Neutrophil (primary cell): ENCODE measurements around the gene DECR2.
"Not testable (repeated sequence)": the region's sequence is repeated elsewhere in the genome, so short reads cannot be mapped to it uniquely, and the experiment has no call there.

Source experiments
- H3K27ac ChIP-seq: fragments of 200-600 bp; sonication (generic); 2 replicates; pipeline ENCODE4 v1.5.1; 2016; ENCODE audit warnings: mild to moderate bottlenecking, moderate library complexity
- H3K27me3 ChIP-seq: fragments of 200-600 bp; sonication (generic); 2 replicates; pipeline ENCODE4 v1.6.0; 2016; ENCODE audit warnings: mild to moderate bottlenecking
- H3K36me3 ChIP-seq: fragments of 200-600 bp; sonication (generic); 2 replicates; pipeline ENCODE4 v1.5.1; 2017
- H3K4me1 ChIP-seq, 2 experiments: fragments of 200-600 bp in 1 of 2; sonication (generic) in 1 of 2; 1 replicate in 1 of 2; 2 replicates in 1 of 2; pipeline versions ENCODE4 v1.5.1 to v1.6.1; 2013 to 2016; ENCODE audit warnings: low read depth in 1 of 2, low read length in 1 of 2, mild to moderate bottlenecking in 1 of 2, moderate library complexity in 1 of 2; ENCODE audit not compliant: control insufficient read depth in 1 of 2, insufficient read depth in 1 of 2
- H3K4me3 ChIP-seq, 2 experiments: fragments of 200-600 bp in 1 of 2; sonication (generic) in 1 of 2; 1 replicate in 1 of 2; 2 replicates in 1 of 2; pipeline ENCODE4 v1.5.1; 2013 to 2016; ENCODE audit warnings: low read depth in 1 of 2, low read length in 1 of 2, mild to moderate bottlenecking in 1 of 2, moderate library complexity in 1 of 2
- H3K9me3 ChIP-seq: fragments of 200-600 bp; sonication (generic); 2 replicates; pipeline ENCODE4 v1.5.1; 2016
- TF ChIP-seq, protein P1 (sequence below): fragments of 200-600 bp; sonication (generic); IDR thresholded peaks from 2 replicates; pipeline ENCODE4 v1.5.1; 2016; ENCODE audit warnings: antibody characterized with exemption

Gene DECR2

DNA sequence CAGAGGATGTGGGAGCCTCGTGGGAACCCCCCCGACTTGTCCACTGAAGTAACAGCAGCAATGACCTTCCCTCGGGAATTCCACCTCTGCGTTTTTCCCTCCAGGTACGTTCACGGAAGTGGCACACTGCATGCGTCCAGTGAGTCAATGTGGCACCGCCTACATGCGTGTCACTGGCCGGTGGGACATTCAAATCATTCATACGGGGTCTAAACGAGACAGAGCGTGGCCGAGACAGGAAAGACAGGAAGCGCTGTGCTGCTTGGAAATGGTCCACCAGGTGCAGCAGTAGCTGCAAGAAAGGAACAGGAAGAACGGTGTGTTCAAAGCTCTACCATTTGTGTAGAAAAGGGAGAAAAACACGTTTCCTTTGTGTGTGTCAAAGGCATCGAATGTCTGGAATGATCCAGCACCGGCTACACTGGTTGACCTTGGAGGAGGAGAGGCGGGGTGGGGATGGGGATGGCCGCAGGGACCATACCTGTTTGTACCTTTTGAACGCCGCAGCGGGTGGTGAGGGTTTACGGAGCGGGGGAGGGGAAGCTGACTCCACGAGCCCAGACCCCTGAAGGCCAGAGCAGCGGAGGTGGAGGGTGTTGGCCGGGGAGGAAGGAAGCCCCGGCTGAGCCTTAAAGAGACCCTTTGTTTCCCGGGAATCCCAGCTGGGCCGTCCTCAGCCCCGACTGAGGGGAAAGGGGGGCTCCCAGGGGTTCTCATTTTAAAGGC is 18.2 kb upstream of the DECR2 start:
- Histone ChIP-seq H3K27me3 (no peaks in the 10 kb centered on the region), H3K27ac (peak overlapping the region; percentile 97), H3K4me3 (peak overlapping the region; percentile 80 to 84), H3K4me1 (peaks cover 53 to 57% of the 10 kb centered on the region in 2 experiments), H3K36me3 (no peaks in the 10 kb centered on the region), H3K9me3 (no peaks in the 10 kb centered on the region)
- TF ChIP-seq, protein P1, sequence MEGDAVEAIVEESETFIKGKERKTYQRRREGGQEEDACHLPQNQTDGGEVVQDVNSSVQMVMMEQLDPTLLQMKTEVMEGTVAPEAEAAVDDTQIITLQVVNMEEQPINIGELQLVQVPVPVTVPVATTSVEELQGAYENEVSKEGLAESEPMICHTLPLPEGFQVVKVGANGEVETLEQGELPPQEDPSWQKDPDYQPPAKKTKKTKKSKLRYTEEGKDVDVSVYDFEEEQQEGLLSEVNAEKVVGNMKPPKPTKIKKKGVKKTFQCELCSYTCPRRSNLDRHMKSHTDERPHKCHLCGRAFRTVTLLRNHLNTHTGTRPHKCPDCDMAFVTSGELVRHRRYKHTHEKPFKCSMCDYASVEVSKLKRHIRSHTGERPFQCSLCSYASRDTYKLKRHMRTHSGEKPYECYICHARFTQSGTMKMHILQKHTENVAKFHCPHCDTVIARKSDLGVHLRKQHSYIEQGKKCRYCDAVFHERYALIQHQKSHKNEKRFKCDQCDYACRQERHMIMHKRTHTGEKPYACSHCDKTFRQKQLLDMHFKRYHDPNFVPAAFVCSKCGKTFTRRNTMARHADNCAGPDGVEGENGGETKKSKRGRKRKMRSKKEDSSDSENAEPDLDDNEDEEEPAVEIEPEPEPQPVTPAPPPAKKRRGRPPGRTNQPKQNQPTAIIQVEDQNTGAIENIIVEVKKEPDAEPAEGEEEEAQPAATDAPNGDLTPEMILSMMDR = no peak

DNA sequence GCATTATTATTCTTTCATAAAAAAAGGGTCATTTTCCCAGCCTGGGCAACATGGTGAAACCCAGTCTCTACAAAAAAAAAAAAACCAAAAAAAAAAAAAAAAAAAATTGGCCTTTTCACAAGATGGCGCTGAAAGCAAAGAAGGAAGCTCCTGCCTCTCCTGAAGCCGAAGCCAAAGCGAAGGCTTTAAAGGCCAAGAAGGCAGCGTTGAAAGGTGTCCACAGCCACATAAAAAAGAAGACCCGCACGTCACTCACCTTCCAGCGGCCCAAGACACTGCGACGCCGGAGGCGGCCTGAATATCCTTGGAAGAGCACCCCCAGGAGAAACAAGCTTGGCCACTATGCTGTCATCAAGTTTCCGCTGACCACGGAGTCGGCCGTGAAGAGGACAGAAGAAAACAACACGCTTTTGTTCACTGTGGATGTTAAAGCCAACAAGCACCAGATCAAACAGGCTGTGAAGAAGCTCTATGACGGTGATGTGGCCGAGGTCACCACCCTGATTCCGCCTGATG is 15.0 kb upstream of the DECR2 start:
- Histone ChIP-seq H3K4me3 (no peak overlapping the region), H3K9me3 (no peaks in the 10 kb centered on the region), H3K27ac (no peak overlapping the region), H3K36me3 (no peaks in the 10 kb centered on the region), H3K27me3 (no peaks in the 10 kb centered on the region), H3K4me1 (peaks cover 32 to 36% of the 10 kb centered on the region in 2 experiments)
- TF ChIP-seq, protein P1 = no peak

DNA sequence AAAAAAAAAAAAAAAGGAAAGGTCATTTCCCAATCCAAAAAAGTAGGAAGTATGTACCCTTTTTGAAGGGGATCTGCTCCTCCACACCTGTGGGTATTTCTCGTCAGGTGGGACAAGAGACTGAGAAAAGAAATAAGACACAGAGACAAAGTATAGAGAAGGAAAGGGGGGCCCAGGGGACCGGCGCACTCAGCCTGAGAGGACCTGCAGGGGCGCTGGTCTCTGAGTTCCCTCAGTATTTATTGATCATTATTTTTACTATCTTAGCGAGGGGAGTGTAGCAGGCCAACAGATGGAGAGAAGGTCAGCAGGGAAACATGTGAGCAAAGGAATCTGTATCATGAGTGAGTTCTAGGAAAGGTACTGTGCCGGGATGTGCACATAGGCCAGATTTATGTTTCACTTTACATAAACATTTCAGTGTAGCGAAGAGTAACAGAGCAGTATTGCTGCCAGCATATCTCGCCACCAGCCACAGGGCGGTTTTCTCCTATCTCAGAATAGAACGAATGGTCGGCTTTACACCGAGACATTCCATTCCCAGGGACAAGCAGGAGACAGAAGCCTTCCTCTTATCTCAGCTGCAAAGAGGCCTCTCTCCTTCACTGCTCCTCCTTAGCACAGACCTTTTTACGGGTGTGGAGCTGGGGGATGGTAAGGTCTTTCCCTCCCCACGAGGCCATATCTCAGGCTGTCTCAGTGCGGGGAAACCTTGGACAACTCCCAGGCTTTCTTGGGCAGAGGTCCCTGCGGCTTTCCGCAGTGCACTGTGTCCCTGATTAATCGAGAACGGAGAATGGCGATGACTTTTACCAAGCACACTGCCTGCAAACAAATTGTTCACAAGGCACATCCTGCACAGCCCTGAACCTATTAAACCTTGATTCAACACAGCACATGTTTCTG is 13.7 kb upstream of the DECR2 start:
- H3K4me3 ChIP-seq, H3K9me3 ChIP-seq, H3K27me3 ChIP-seq, H3K27ac ChIP-seq, H3K36me3 ChIP-seq: not testable (repeated sequence)
- H3K4me1 ChIP-seq = peaks cover 22 to 27% of the 10 kb centered on the region in 2 experiments

DNA sequence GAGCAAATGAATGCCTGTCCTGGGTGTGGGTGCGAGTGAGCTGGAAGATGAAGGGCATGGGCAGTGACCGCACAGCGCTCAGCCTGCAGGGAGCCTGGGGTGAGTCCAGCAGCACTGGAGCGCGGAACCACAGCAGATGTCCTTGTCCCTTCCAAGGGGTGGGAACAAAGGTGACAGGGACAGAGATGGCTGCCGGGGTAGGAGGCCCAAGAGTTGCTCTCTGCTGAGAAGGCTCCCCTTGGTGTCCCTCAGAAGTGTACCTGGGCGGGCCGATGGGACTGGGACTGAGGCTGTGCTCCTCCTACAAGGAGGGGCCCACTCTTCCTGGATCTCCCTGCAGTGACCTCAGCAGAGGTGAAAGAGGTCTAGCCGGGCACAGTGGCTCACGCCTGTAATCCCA is 12.3 kb upstream of the DECR2 start:
- no peaks in the 10 kb centered on the region for H3K27me3 ChIP-seq
- H3K9me3 ChIP-seq = no peaks in the 10 kb centered on the region
- no peak overlapping the region for H3K27ac ChIP-seq
- TF ChIP-seq, protein P1 = no peak
- peaks cover 9 to 14% of the 10 kb centered on the region in 2 experiments for H3K4me1 ChIP-seq
- no peak overlapping the region for H3K4me3 ChIP-seq
- H3K36me3 ChIP-seq = no peaks in the 10 kb centered on the region

DNA sequence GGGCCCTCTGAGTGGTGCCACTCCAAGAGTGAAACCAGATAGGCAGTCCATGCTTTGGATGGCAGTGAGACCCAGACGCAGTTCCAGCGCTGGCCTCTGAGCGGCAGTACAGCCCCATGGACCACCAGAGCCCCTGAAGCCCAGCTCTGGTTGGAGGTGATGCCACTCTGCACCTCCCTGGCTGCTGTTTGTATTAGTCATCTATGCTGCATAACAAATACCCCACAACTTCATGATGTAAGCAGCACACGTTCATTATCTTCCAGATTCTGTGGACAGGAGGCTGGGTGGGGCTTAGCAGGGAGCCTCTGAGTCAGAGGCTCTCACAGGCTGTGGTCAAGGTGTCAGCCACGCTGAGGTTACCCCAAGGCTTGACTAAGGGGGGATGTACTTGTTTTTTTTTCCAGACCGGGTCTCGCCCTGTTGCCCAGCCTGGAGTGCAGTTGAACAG is 9.8 kb upstream of the DECR2 start:
- Histone ChIP-seq H3K4me3 (no peak overlapping the region), H3K9me3 (no peaks in the 10 kb centered on the region), H3K4me1 (peaks cover 6 to 7% of the 10 kb centered on the region in 2 experiments), H3K27ac (no peak overlapping the region), H3K27me3 (peaks cover 12% of the 10 kb centered on the region), H3K36me3 (no peaks in the 10 kb centered on the region)
- TF ChIP-seq, protein P1 = peak; percentile 65
